ENCODE results near the gene HSPB6.
A peak's percentile ranks its signal among the peaks of the same experiment; 100 is the strongest.

HSPB6 gene

DNA sequence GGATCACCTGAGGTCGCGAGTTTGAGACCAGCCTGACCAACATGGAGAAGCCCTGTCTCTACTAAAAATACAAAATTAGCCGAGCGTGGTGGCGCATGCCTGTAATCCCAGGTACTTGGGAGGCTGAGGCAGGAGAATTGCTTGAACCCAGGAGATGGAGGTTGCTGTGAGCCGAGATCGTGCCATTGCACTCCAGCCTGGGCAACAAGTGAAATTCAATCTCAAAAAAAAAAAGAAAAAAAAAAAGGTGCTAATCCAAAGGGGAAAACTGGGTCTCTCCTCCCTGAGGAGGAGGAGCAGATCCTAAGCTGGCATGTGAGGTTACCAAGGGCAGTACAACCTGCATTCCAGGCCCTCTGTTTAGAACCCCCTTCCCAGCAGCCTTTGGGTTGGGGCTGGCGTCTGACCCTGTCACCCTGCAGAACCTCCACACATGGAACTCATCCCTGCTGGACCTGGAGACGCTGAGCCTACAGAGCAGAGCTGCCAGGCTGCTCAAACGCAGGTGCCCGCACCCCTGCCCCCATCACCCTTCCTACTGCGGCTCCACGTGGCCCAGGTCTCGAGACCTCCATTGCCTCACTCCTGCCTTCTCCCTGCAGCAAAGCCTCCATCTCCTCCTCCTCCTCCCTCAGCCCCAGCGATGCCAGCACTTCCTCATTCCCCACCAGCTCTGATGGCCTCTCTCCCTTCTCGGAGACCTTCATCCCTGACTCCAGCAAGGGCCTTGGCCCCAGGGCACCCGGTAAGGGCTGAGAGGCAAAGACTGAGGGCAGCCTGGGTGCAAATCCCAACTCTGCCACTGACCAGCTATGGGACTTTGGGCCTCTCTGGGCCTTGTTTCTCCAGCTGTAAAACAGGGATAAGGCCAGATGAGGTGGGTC lies 7.8 kb upstream of the HSPB6 start:
- H3K27ac ChIP-seq (ENCODE audit: low read depth, low read length), result no peak overlapping the region
- no peak overlapping the region for H3K4me2 ChIP-seq (ENCODE audit: low read length)
- H3K9me2 ChIP-seq (replicated peaks; ENCODE audit: control insufficient read depth, low read length), result no peaks in the 10 kb centered on the region
- no peak for TF ChIP-seq EZH2phosphoT487 (IDR thresholded peaks at IDR 0.05; ENCODE audit: borderline replicate concordance, low read length)
- TF ChIP-seq, protein P1, sequence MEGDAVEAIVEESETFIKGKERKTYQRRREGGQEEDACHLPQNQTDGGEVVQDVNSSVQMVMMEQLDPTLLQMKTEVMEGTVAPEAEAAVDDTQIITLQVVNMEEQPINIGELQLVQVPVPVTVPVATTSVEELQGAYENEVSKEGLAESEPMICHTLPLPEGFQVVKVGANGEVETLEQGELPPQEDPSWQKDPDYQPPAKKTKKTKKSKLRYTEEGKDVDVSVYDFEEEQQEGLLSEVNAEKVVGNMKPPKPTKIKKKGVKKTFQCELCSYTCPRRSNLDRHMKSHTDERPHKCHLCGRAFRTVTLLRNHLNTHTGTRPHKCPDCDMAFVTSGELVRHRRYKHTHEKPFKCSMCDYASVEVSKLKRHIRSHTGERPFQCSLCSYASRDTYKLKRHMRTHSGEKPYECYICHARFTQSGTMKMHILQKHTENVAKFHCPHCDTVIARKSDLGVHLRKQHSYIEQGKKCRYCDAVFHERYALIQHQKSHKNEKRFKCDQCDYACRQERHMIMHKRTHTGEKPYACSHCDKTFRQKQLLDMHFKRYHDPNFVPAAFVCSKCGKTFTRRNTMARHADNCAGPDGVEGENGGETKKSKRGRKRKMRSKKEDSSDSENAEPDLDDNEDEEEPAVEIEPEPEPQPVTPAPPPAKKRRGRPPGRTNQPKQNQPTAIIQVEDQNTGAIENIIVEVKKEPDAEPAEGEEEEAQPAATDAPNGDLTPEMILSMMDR (IDR thresholded peaks at IDR 0.05; ENCODE audit: low read depth, low read length, poor library complexity, severe bottlenecking), result no peak
- no peaks in the 10 kb centered on the region for H3F3A ChIP-seq (ENCODE audit: control insufficient read depth, insufficient read depth)
- H3K36me3 ChIP-seq (ENCODE audit: control insufficient read depth, low read length), result peaks cover 37% of the 10 kb centered on the region
- H4K20me1 ChIP-seq (ENCODE audit: control insufficient read depth, insufficient read depth, low read depth, low read length), result no peaks in the 10 kb centered on the region
- H3K9me3 ChIP-seq (ENCODE audit: control insufficient read depth, insufficient read depth, low read length), result no peaks in the 10 kb centered on the region
- H3K4me3 ChIP-seq (ENCODE audit: low read length), result no peak overlapping the region
- H3K27me3 ChIP-seq (ENCODE audit: control insufficient read depth, low read length), result no peaks in the 10 kb centered on the region
- peaks cover 3% of the 10 kb centered on the region for H3K4me1 ChIP-seq (ENCODE audit: control insufficient read depth, low read length)
- H3K79me2 ChIP-seq (ENCODE audit: control insufficient read depth, low read length), result peaks cover 15% of the 10 kb centered on the region

DNA sequence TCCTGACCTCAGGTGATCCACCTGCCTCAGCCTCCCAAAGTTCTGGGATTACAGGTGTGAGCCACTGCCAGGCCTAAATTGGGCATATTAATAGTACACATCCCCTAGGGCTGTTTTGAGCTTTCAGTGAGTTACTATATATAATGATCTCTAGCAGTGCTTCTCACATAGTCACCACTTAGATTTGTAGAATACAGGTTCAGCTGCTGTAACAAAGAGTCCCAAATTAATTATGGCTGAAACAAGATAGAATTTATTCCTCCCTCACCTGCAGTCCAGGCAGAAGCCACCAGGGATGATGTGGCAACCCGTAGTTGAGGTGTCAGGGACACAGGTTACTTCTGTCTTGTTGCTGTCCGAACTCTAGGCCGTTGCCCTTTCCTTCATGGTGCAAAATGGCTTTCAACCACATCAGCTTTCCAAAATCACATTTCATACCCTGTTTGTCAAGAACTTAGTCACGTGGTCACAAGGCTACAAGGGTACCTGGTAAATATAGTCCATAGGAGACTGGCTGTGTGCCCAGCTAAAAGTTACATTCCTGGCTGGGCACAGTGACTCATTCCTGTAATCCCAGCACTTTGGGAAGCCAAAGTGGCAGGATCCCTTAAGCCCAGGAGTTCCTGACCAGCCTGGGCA lies 4.0 kb upstream of the HSPB6 start:
- Histone ChIP-seq H4K20me1 (ENCODE audit: control insufficient read depth, insufficient read depth, low read depth, low read length) (0 out of 2 replicates have a peak, but pooled peaks cover 4% of the 10 kb centered on the region), H3K9me2 (replicated peaks; ENCODE audit: control insufficient read depth, low read length) (no peaks in the 10 kb centered on the region), H3K27me3 (ENCODE audit: control insufficient read depth, low read length) (no peaks in the 10 kb centered on the region), H3K4me3 (ENCODE audit: low read length) (no peak overlapping the region), H3K4me2 (ENCODE audit: low read length) (no peak overlapping the region), H3K9me3 (ENCODE audit: control insufficient read depth, insufficient read depth, low read length) (no peaks in the 10 kb centered on the region), H3K79me2 (ENCODE audit: control insufficient read depth, low read length) (peaks cover 31% of the 10 kb centered on the region), H3K36me3 (ENCODE audit: control insufficient read depth, low read length) (peaks cover 30% of the 10 kb centered on the region), H3K4me1 (ENCODE audit: control insufficient read depth, low read length) (peaks cover 21% of the 10 kb centered on the region), H3F3A (ENCODE audit: control insufficient read depth, insufficient read depth) (no peaks in the 10 kb centered on the region), H3K27ac (ENCODE audit: low read depth, low read length) (no peak overlapping the region)
- TF ChIP-seq EZH2phosphoT487 (IDR thresholded peaks at IDR 0.05; ENCODE audit: borderline replicate concordance, low read length), result no peak
- TF ChIP-seq, protein P1 (IDR thresholded peaks at IDR 0.05; ENCODE audit: low read depth, low read length, poor library complexity, severe bottlenecking), result no peak

DNA sequence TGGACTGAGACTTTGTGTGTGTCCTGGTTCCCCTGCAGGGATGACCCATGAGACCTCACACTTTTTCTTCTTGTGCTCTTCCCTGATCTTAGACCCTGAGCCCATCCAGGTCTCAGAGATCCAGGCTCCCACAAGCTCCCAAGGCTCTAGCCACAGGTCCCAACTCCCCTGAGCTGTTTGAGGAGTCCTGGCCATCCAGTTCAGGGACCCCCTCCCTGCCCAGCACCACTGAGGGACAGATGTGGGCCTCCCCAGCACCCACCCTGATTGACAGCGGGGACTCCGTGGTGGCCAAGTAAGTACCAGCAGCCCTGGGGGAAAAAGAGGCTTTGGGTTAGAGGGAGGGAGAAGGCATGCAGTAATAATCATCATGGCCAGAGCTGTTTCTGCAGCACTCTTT lies 2.9 kb upstream of the HSPB6 start:
- Histone ChIP-seq H3K36me3 (ENCODE audit: control insufficient read depth, low read length) (peaks cover 27% of the 10 kb centered on the region), H3K4me1 (ENCODE audit: control insufficient read depth, low read length) (peaks cover 21% of the 10 kb centered on the region), H3K9me3 (ENCODE audit: control insufficient read depth, insufficient read depth, low read length) (no peaks in the 10 kb centered on the region), H3K4me3 (ENCODE audit: low read length) (0 out of 2 replicates have a peak overlapping the region, but pooled peaks have one; percentile 80), H3K79me2 (ENCODE audit: control insufficient read depth, low read length) (peaks cover 31% of the 10 kb centered on the region), H4K20me1 (ENCODE audit: control insufficient read depth, insufficient read depth, low read depth, low read length) (0 out of 2 replicates have a peak, but pooled peaks cover 4% of the 10 kb centered on the region), H3K9me2 (replicated peaks; ENCODE audit: control insufficient read depth, low read length) (no peaks in the 10 kb centered on the region), H3K27me3 (ENCODE audit: control insufficient read depth, low read length) (no peaks in the 10 kb centered on the region), H3K4me2 (ENCODE audit: low read length) (peak overlapping the region; percentile 14; the same call in 1 of the 2 replicates), H3F3A (ENCODE audit: control insufficient read depth, insufficient read depth) (no peaks in the 10 kb centered on the region), H3K27ac (ENCODE audit: low read depth, low read length) (no peak overlapping the region)
- TF ChIP-seq EZH2phosphoT487 (IDR thresholded peaks at IDR 0.05; ENCODE audit: borderline replicate concordance, low read length), result no peak
- TF ChIP-seq, protein P1 (IDR thresholded peaks at IDR 0.05; ENCODE audit: low read depth, low read length, poor library complexity, severe bottlenecking), result no peak

Data from DOHH2 (cell line).